Measurements from ENCODE around the gene PITPNC1. TPM values are rescaled to one million over a fixed set of nuclear protein-coding genes. Genes with fewer than 3 reads are reported as not detected.

The PITPNC1 gene
- polyA plus RNA-seq, 1 of the 3 experiments (the other 2 are of a cell fraction): 18.4 TPM

GRCh38 chr17:67682196-67682595, 305.1 kb downstream of the PITPNC1 start (continued):
- no peak for TF ChIP-seq REST (IDR thresholded peaks at IDR 0.05; ENCODE audit: low read depth, low read length)
- TF ChIP-seq MXI1 (IDR thresholded peaks at IDR 0.05; ENCODE audit: low read depth, low read length): no peak

GRCh38 chr17:67685351-67685750, 308.3 kb downstream of the PITPNC1 start:
- Histone ChIP-seq H2AFZ (ENCODE audit: low read depth) (no peak overlapping the region), H3K4me1 (ENCODE audit: control insufficient read depth in 1 of 2, insufficient read depth in 2 of 2, low read depth in 1 of 2, low read length in 1 of 2) (no peaks in the 10 kb centered on the region; a peak in 1 of 4 replicates), H3K36me3 (replicated peaks in 1 of 2; ENCODE audit: control insufficient read depth in 1 of 2, insufficient read depth in 2 of 2, low read length in 1 of 2) (peaks cover 0 to 8% of the 10 kb centered on the region in 2 experiments), H3K4me2 (no peak overlapping the region), H3K79me2 (ENCODE audit: insufficient read depth) (no peaks in the 10 kb centered on the region), H3K27ac (ENCODE audit: low read depth in 2 of 2, low read length in 1 of 2) (no peak overlapping the region), H3K9me3 (no peaks in the 10 kb centered on the region), H3K27me3 (ENCODE audit: insufficient read depth) (no peaks in the 10 kb centered on the region), H4K20me1 (ENCODE audit: insufficient read depth) (no peaks in the 10 kb centered on the region), H3K9me2 (no peaks in the 10 kb centered on the region), H3K9ac (no peak overlapping the region), H3F3A (replicated peaks; ENCODE audit: insufficient read depth) (peaks cover 3% of the 10 kb centered on the region), H3K4me3 (ENCODE audit: low read depth in 2 of 2, low read length in 1 of 2) (no peak overlapping the region)
- CTCF ChIA-PET: interaction anchor here (1.3 to 16.1 kb wide), 3 partner anchors 9 to 309 kb away, joined by 4 to 241 read pairs (median 5); partner anchors contain the start of gene PITPNC1
- no peak for TF ChIP-seq ELF1 (IDR thresholded peaks at IDR 0.05)
- TF ChIP-seq NFIC (IDR thresholded peaks at IDR 0.05; ENCODE audit: borderline replicate concordance): no peak
- TF ChIP-seq FOXM1 (IDR thresholded peaks at IDR 0.05; ENCODE audit: low read depth): no peak
- POLR2A ChIA-PET: no interaction called here
- DNase-seq: no peak
- WGBS (ENCODE audit: low lambda C conversion rate): 94% methylated on average over 3 of the region's 3 CpGs

- Histone ChIP-seq H3F3A (replicated peaks; ENCODE audit: insufficient read depth) (peaks cover 3% of the 10 kb centered on the region), H3K79me2 (ENCODE audit: insufficient read depth) (no peaks in the 10 kb centered on the region), H3K9me2 (no peaks in the 10 kb centered on the region), H4K20me1 (ENCODE audit: insufficient read depth) (no peaks in the 10 kb centered on the region), H2AFZ (ENCODE audit: low read depth) (no peak overlapping the region), H3K4me3 (ENCODE audit: low read depth in 2 of 2, low read length in 1 of 2) (no peak overlapping the region), H3K9ac (no peak overlapping the region), H3K9me3 (no peaks in the 10 kb centered on the region), H3K4me2 (no peak overlapping the region), H3K27ac (ENCODE audit: low read depth in 2 of 2, low read length in 1 of 2) (no peak overlapping the region), H3K4me1 (ENCODE audit: control insufficient read depth in 1 of 2, insufficient read depth in 2 of 2, low read depth in 1 of 2, low read length in 1 of 2) (no peaks in the 10 kb centered on the region; a peak in 1 of 4 replicates), H3K27me3 (ENCODE audit: insufficient read depth) (no peaks in the 10 kb centered on the region), H3K36me3 (replicated peaks in 1 of 2; ENCODE audit: control insufficient read depth in 1 of 2, insufficient read depth in 2 of 2, low read length in 1 of 2) (peaks cover 0 to 8% of the 10 kb centered on the region in 2 experiments)
- no peak for DNase-seq
- 88% methylated on average over 2 of the region's 2 CpGs for WGBS (ENCODE audit: low lambda C conversion rate)
- TF ChIP-seq TCF12 (IDR thresholded peaks at IDR 0.05) (no peak), FOXM1 (IDR thresholded peaks at IDR 0.05; ENCODE audit: low read depth) (no peak), USF1 (IDR thresholded peaks at IDR 0.05; ENCODE audit: borderline replicate concordance, low read depth) (no peak), TAF1 (IDR thresholded peaks at IDR 0.05; ENCODE audit: borderline replicate concordance, low read depth, low read length) (no peak)
- CTCF ChIA-PET: interaction anchor here (0.7 to 16.1 kb wide), 5 partner anchors 13 to 310 kb away, joined by 3 to 241 read pairs (median 4); partner anchors contain the start of gene PITPNC1
- POLR2A ChIA-PET: no interaction called here
Measured at GRCh38 chr17:67686241-67686640, 309.2 kb downstream of the PITPNC1 start.
